Stimulated activated naive CD8-positive, alpha-beta T cell treated with anti-CD3 and anti-CD28 coated beads, Interleukin-15, amount 100 ng/mL, for 72 hours (primary cell): ENCODE data around the gene RAB10.
A peak's percentile ranks its signal among the peaks of the same experiment; 100 is the strongest.
"Not testable (repeated sequence)": the region's sequence is repeated elsewhere in the genome, so short reads cannot be mapped to it uniquely, and the experiment has no call there.

Source experiments
- ATAC-seq: fragments of 150-1000 bp; cut with Tn5 transposase; 2 replicates; pipeline ENCODE4 v1.10.0; 2021; ENCODE audit warnings: mild to moderate bottlenecking, moderate library complexity
- DNase-seq, 2 donors: peaks; one replicate each; pipeline ENCODE4 v3.0.0; 2021 to 2022
- H3K27ac Mint-ChIP-seq, 2 donors: one replicate each; pipeline ENCODE4 v1.8.0; 2022; ENCODE audit warnings: mild to moderate bottlenecking in 2 of 2, mixed read lengths in 2 of 2, moderate library complexity in 2 of 2
- H3K27me3 Mint-ChIP-seq: one replicate; pipeline ENCODE4 v1.8.0; 2022; ENCODE audit warnings: mixed read lengths
- H3K4me1 Mint-ChIP-seq: one replicate; pipeline ENCODE4 v1.8.0; 2022; ENCODE audit warnings: mild to moderate bottlenecking, mixed read lengths
- H3K4me3 Mint-ChIP-seq, 2 donors: one replicate each; pipeline ENCODE4 v1.8.0; 2022; ENCODE audit warnings: mild to moderate bottlenecking in 2 of 2, mixed read lengths in 2 of 2, moderate library complexity in 1 of 2
- H3K9me3 Mint-ChIP-seq, 2 donors: one replicate each; pipeline ENCODE4 v1.8.0; 2022; ENCODE audit warnings: mixed read lengths in 2 of 2

Gene RAB10

GRCh38 chr2:26009567-26009963, 24.3 kb upstream of the RAB10 start:
- no peak overlapping the region for H3K27ac Mint-ChIP-seq
- H3K27me3 Mint-ChIP-seq = no peaks in the 10 kb centered on the region
- no peak for ATAC-seq

GRCh38 chr2:26010943-26011342, 22.9 kb upstream of the RAB10 start:
- no peaks in the 10 kb centered on the region for H3K9me3 Mint-ChIP-seq
- no peak overlapping the region for H3K4me3 Mint-ChIP-seq
- DNase-seq (no peak), ATAC-seq (no peak)
- no peaks in the 10 kb centered on the region for H3K27me3 Mint-ChIP-seq
- peak overlapping the region in 1 of 2 donors; percentile 5 for H3K27ac Mint-ChIP-seq
- no peaks in the 10 kb centered on the region for H3K4me1 Mint-ChIP-seq

More at GRCh38 chr2:26009567-26009963, 24.3 kb upstream of the RAB10 start:
- Mint-ChIP-seq H3K4me1 (no peaks in the 10 kb centered on the region), H3K9me3 (no peaks in the 10 kb centered on the region), H3K4me3 (no peak overlapping the region)
- DNase-seq = no peak

DNA sequence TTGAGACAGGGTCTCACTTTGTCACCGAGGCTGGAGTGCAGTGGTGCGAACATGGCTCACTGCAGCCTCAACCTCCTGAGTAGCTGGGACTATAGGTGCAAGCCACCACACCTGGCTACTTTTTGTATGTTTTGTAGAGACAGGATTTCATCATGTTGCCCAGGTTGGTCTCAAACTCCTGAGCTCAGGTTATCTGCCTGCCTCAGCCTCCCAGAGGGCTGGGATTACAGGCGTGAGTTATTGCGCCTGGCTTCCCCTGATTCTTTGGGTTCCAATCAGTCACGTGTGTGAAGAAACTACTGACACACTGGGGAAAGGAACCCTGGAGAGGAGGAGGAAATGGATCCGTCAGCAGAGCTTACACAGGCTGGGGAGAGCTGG, 22.3 kb upstream of the RAB10 start:
- H3K4me3 Mint-ChIP-seq = no peak overlapping the region
- ATAC-seq (no peak), DNase-seq (no peak)
- H3K27me3 Mint-ChIP-seq = no peaks in the 10 kb centered on the region
- no peaks in the 10 kb centered on the region for H3K9me3 Mint-ChIP-seq
- H3K4me1 Mint-ChIP-seq = no peaks in the 10 kb centered on the region
- no peak overlapping the region for H3K27ac Mint-ChIP-seq

DNA sequence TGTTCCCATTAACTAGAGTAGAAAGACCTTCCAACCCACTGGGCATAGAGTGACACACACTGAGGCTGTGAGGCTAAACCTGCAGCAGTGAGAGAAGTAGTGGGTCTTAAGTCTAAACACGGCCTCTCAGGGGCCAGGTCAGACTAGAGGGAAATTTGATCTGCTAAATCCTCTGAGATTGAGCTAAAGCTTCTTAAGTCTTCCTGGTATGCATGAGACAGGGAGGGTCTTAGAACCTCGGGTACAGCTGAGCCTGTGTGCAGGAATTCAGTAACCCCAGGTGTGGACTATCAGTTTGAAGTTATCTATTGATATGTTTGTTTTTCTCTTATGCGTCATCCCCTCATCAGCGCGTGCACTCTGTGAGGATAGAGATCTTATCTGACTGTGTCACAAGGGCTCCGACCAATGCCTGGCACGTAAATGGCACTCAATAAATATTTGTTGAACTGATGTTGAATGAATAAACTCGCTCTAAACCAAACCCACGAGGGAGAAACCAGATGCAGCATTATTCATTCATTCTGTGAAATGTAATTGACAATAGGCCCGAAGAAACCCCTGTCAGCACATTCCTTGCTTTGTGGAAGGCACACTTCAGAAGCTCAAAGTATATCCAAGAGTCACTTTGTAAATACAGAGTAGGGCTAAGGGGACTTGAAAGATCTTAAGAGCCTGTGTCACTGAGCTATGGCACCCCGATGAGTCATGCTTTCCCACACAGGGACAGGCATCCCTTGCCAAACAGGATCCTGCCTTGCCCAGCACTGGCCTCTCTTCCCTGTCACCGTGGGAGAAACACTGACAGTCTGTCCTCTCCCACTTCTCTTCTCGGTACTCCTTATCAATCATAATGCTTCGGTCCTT, 21.7 kb upstream of the RAB10 start:
- no peak for ATAC-seq
- DNase-seq = no peak

DNA sequence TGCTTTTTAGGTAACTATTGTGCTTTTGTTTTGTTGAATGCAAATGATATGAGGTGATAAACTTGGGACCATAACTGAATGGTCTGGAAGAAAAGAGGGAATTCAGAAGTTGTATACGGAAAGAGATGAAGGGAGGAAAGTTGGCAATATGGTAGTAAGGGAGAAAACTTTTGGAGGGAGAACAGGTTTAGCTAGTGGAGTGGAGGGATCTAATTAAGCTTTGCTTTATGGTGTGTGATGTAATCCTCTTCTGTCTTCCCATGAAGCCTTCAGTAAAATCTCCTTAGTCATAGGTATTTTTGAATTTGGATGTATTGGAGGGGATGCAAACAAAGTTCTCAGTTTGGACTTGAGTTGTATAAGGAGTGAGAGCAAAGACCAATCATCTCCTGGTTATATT, 20.2 kb upstream of the RAB10 start:
- DNase-seq = no peak
- Mint-ChIP-seq H3K27ac (no peak overlapping the region), H3K9me3 (no peaks in the 10 kb centered on the region), H3K4me3 (no peak overlapping the region), H3K4me1 (no peaks in the 10 kb centered on the region), H3K27me3 (no peaks in the 10 kb centered on the region)
- ATAC-seq = no peak

More for the DNA sequence above, 21.7 kb upstream of the RAB10 start:
- H3K27me3 Mint-ChIP-seq = no peaks in the 10 kb centered on the region
- H3K4me3 Mint-ChIP-seq = no peak overlapping the region
- no peak overlapping the region for H3K27ac Mint-ChIP-seq
- no peaks in the 10 kb centered on the region for H3K9me3 Mint-ChIP-seq
- H3K4me1 Mint-ChIP-seq = no peaks in the 10 kb centered on the region

GRCh38 chr2:26016012-26016705, 17.7 kb upstream of the RAB10 start:
- ATAC-seq = no peak
- no peak overlapping the region for H3K27ac Mint-ChIP-seq
- no peak for DNase-seq
- no peaks in the 10 kb centered on the region for H3K27me3 Mint-ChIP-seq
- H3K4me1 Mint-ChIP-seq = no peaks in the 10 kb centered on the region
- no peak overlapping the region for H3K4me3 Mint-ChIP-seq
- H3K9me3 Mint-ChIP-seq = no peaks in the 10 kb centered on the region

DNA sequence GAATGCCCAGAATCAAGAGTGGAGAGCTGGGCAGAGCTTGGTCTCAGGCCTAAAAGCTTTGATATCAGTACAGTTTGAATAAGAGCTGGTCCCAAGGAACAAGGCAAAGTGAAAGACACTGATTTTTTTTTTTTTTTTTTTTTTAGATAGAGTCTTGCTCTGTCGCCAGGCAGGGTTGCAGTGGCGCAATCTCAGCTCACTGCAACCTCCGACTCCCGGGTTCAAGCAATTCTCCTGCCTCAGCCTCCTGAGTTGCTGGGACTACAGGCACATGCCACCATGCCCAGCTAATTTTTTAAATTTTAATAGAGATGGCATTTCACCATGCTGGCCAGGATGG, 17.2 kb upstream of the RAB10 start:
- not testable (repeated sequence) for H3K4me1 Mint-ChIP-seq, H3K27ac Mint-ChIP-seq, H3K9me3 Mint-ChIP-seq, ATAC-seq, DNase-seq, H3K27me3 Mint-ChIP-seq, H3K4me3 Mint-ChIP-seq

DNA sequence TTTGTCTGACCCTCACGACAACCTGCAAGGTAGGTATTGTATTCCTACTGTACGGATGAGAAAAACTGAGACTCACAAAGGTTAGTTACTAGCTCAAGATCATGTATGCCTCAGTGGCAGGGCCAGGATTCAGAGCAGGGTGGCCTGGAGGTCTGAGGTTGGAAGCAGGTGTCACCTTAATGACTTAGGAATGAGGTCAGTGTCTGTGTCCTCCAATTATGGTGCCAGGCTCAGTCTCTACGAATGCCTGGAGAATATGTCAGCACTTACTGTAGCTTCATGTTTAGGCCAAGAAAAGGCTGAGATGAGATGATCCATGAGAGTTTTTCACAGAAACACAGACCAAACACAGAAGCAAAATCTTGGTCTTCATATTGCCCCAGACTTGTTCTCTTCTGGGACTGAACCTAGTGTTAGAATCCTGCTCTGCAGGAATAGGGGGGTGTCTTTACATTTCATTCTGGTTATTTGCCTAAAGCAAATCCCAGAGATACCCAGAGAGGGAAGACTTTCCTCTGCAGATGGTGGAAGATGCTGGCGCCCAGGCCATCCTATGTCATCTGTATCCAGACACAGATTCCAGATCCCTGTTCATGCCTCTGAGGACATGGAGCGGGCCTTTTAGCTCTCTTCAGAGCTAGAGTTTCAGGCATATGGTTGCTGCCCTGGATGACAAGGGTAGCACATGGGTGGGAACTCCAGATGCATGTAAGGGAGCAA, 16.3 kb upstream of the RAB10 start:
- no peaks in the 10 kb centered on the region for H3K4me1 Mint-ChIP-seq
- H3K27me3 Mint-ChIP-seq = no peaks in the 10 kb centered on the region
- H3K9me3 Mint-ChIP-seq = no peaks in the 10 kb centered on the region
- ATAC-seq (no peak), DNase-seq (no peak)
- H3K27ac Mint-ChIP-seq = no peak overlapping the region
- no peak overlapping the region for H3K4me3 Mint-ChIP-seq

DNA sequence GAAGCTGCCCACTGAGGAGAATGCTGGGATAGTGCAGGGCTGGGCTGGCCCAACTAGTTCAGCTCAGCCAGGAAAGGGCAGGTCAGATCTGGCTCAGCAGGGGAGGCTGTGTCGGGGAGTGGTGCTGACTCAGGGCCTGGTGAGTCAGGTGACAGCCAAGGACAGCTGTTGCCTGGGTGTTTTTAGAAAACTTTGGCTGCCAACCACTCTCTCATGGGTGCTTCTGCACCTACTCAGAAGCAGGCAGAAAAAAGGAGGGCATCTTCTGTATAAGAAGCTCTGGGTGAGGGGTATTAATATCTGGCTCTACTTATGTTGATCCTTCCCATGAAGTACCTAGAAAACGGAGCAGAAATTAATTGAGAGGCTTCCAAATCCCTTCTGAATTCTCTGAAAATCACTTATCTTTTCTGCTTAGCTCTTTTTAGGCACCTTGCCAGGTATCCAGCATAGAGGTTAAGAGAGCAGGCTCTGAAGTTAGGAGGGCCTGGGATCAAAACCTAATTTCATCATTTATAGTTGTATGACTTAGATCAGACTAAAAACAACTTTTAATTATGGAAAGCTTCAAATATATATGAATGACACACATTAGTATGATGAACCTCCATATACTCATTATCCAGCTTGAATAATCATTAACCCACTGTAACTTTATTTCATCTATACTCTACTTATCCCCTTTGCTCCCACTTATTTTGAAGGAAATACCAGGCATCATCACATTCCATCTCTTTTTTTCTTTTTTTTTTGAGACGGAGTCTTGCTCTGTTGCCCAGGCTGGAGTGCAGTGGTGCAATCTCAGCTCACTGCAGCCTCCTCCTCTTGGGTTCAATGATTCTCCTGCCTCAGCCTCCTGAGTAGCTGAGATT, 15.5 kb upstream of the RAB10 start:
- Mint-ChIP-seq H3K4me1 (no peaks in the 10 kb centered on the region), H3K9me3 (no peaks in the 10 kb centered on the region), H3K27me3 (no peaks in the 10 kb centered on the region), H3K4me3 (no peak overlapping the region), H3K27ac (no peak overlapping the region)
- DNase-seq (no peak), ATAC-seq (peak; percentile 63)

DNA sequence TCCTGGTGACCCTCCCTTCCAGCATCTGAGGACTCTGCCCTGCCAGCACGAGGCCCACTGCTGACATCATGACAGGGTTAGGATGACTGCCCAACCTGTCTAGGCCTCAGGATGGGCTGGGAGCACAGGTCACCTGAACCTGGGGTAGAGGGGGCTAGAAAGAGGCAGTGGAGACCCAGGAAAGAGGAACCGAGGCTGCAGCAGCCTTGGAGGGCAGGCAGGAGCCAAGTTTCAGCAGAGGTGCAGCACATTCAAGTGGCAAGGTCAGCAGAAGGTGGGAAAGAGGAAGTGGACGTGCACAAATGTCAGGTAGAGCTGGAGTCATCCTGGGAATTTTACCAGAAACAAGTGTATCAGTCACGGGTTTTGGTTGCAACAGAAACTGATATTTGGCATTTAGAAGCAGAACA, 13.6 kb upstream of the RAB10 start:
- no peaks in the 10 kb centered on the region for H3K9me3 Mint-ChIP-seq
- no peak overlapping the region for H3K27ac Mint-ChIP-seq
- no peaks in the 10 kb centered on the region for H3K27me3 Mint-ChIP-seq
- ATAC-seq = no peak
- no peak for DNase-seq
- H3K4me3 Mint-ChIP-seq = no peak overlapping the region
- no peaks in the 10 kb centered on the region for H3K4me1 Mint-ChIP-seq

DNA sequence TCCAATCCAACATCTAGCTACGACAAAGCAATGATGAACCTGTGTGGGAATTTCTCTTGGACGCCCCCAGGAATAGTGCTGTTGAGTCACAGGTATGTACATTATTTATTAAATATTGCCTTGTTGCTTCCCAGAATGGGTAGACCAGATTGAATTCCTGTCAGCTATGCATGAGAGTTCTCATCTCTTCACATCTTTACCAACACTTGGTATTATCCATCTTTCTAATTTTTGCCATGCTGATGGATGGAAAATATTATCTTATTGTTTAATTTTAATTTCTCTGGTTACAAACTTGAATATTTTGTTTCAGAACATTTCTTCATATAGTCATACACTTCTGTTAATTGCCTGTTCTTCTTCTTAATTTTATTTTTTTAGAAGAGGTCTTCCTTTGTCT, 9.6 kb upstream of the RAB10 start:
- Mint-ChIP-seq H3K9me3 (no peaks in the 10 kb centered on the region), H3K27ac (no peak overlapping the region), H3K27me3 (no peaks in the 10 kb centered on the region), H3K4me3 (no peak overlapping the region), H3K4me1 (no peaks in the 10 kb centered on the region)
- DNase-seq = no peak
- no peak for ATAC-seq

GRCh38 chr2:26025509-26025908, 8.4 kb upstream of the RAB10 start:
- DNase-seq (no peak), ATAC-seq (no peak)
- Mint-ChIP-seq H3K4me1 (no peaks in the 10 kb centered on the region), H3K9me3 (no peaks in the 10 kb centered on the region), H3K4me3 (no peak overlapping the region), H3K27ac (no peak overlapping the region), H3K27me3 (no peaks in the 10 kb centered on the region)

- DNase-seq, H3K27ac Mint-ChIP-seq, ATAC-seq, H3K9me3 Mint-ChIP-seq, H3K4me3 Mint-ChIP-seq, H3K27me3 Mint-ChIP-seq: not testable (repeated sequence)
- H3K4me1 Mint-ChIP-seq = peaks cover 11% of the 10 kb centered on the region
Measured at GRCh38 chr2:26028083-26028482, 5.8 kb upstream of the RAB10 start.

- H3K4me3 Mint-ChIP-seq = peak overlapping the region; percentile 95
- DNase-seq, H3K9me3 Mint-ChIP-seq, ATAC-seq, H3K27me3 Mint-ChIP-seq: not testable (repeated sequence)
- peaks cover 32% of the 10 kb centered on the region for H3K4me1 Mint-ChIP-seq
- peak overlapping the region; percentile 91 to 98 for H3K27ac Mint-ChIP-seq
Measured at GRCh38 chr2:26032586-26033269, 1.2 kb upstream of the RAB10 start.
